OCI-LY7 (cell line): Measurements from ENCODE around the gene IRGC. TPM values are rescaled to one million over a fixed set of nuclear protein-coding genes. Genes with fewer than 3 reads are reported as not detected.

ENCODE experiments used
- BruUV-seq: library from RNA; stranded (reverse); fragments of 400-500 nt; replicated peaks from 2 replicates; lab custom pipeline; 2021; lab: Mats Ljungman, UMichigan
- CTCF ChIA-PET: fragments of 300-600 bp; sonication (Branson Sonifier 250); formaldehyde crosslinking; loops from one replicate; lab custom pipeline; 2022; ENCODE audit warnings: antibody characterized with exemption; ENCODE audit not compliant: unreplicated experiment; lab: Charles Lee
- POLR2A ChIA-PET: fragments of 300-600 bp; sonication (Branson Sonifier 250); formaldehyde crosslinking; loops from one replicate; lab custom pipeline; 2022; ENCODE audit warnings: antibody characterized with exemption; lab: Charles Lee
- DNase-seq: peaks from one replicate; pipeline ENCODE4 v3.0.0-alpha.2; 2015; ENCODE audit warnings: low spot score
- H2AFZ ChIP-seq: fragments of 200-600 bp; sonication (generic), shearing (Covaris generic); 2 replicates; pipeline ENCODE4 v1.6.1; 2014; ENCODE audit warnings: mild to moderate bottlenecking, antibody characterized with exemption, low read length, moderate library complexity
- H3K27ac ChIP-seq: fragments of 200-600 bp; sonication (generic); 2 replicates; pipeline ENCODE4 v1.5.1; 2014; ENCODE audit warnings: mixed run types, low read depth, mild to moderate bottlenecking, moderate library complexity, low read length, inconsistent platforms; ENCODE audit not compliant: poor library complexity, severe bottlenecking
- H3K36me3 ChIP-seq: fragments of 200-600 bp; sonication (generic); 2 replicates; pipeline ENCODE4 v1.6.1; 2014; ENCODE audit warnings: mild to moderate bottlenecking, antibody characterized with exemption, low read length, moderate library complexity, mixed read lengths; ENCODE audit not compliant: insufficient read depth
- H3K4me1 ChIP-seq: fragments of 200-600 bp; sonication (generic); 2 replicates; pipeline ENCODE4 v1.5.1; 2014; ENCODE audit warnings: mild to moderate bottlenecking, low read length; ENCODE audit not compliant: insufficient read depth, poor library complexity, severe bottlenecking
- H3K4me2 ChIP-seq: fragments of 200-600 bp; sonication (generic); 2 replicates; pipeline ENCODE4 v1.6.1; 2014; ENCODE audit warnings: mild to moderate bottlenecking, low read length
- H3K4me3 ChIP-seq: fragments of 200-600 bp; sonication (generic); 2 replicates; pipeline ENCODE4 v1.5.1; 2014; ENCODE audit warnings: mild to moderate bottlenecking, low read depth, low read length; ENCODE audit not compliant: poor library complexity, severe bottlenecking
- H3K79me2 ChIP-seq: fragments of 200-600 bp; sonication (generic); 2 replicates; pipeline ENCODE4 v1.6.1; 2016; ENCODE audit warnings: low read depth, mild to moderate bottlenecking, low read length, moderate library complexity, mixed read lengths; ENCODE audit not compliant: insufficient read depth
- H3K9me2 ChIP-seq: fragments of 200-600 bp; sonication (generic); 2 replicates; pipeline ENCODE4 v1.6.1; 2016; ENCODE audit warnings: mild to moderate bottlenecking, low read length, mixed read lengths; ENCODE audit not compliant: insufficient read depth
- H3K9me3 ChIP-seq: fragments of 200-600 bp; sonication (generic); 2 replicates; pipeline ENCODE4 v1.6.1; 2014; ENCODE audit warnings: mild to moderate bottlenecking, mixed run types, low read length, mixed read lengths
- H4K20me1 ChIP-seq: fragments of 200-600 bp; sonication (generic); 2 replicates; pipeline ENCODE4 v1.6.1; 2014; ENCODE audit warnings: mild to moderate bottlenecking, antibody characterized with exemption, low read length, moderate library complexity, mixed read lengths; ENCODE audit not compliant: insufficient read depth
- EZH2phosphoT487 ChIP-seq: fragments of 200-600 bp; sonication (generic); IDR thresholded peaks from 2 replicates; pipeline ENCODE4 v1.6.1; 2018; ENCODE audit warnings: low read depth, borderline replicate concordance, mild to moderate bottlenecking, mixed run types, antibody characterized with exemption, low read length, moderate library complexity, mixed read lengths
- intact Hi-C: fragments of 100-400 bp; cut with micrococcal nuclease; formaldehyde crosslinking; loops from one replicate; pipeline ENCODE4 v1.10.0; 2022; ENCODE audit not compliant: unreplicated experiment
- total RNA-seq, 2 experiments: library from RNA; depleted of rRNA in 1 of 2; stranded (reverse); fragments of >200 nt in 1 of 2; shearing (Covaris generic) in 1 of 2; gene quantifications; 2 replicates each; pipeline ENCODE4 v1.2.3, GENCODE V29; 2014 to 2022
- TF ChIP-seq, protein P1 (sequence below): fragments of 200-600 bp; sonication (generic); conservative IDR thresholded peaks from 2 replicates; pipeline ENCODE4 v1.5.1; 2014; ENCODE audit warnings: mild to moderate bottlenecking, antibody characterized with exemption, low read length, moderate library complexity, mixed read lengths

IRGC gene
- total RNA-seq, 2 experiments from 2014 or later, result not detected

- Histone ChIP-seq H4K20me1 (no peaks in the 10 kb centered on the region), H3K4me1 (peaks cover 54% of the 10 kb centered on the region), H3K9me3 (no peaks in the 10 kb centered on the region), H3K9me2 (no peaks in the 10 kb centered on the region), H3K4me2 (no peak overlapping the region), H3K36me3 (peaks cover 87% of the 10 kb centered on the region), H2AFZ (no peak overlapping the region), H3K27ac (peak overlapping the region; percentile 96), H3K79me2 (no peaks in the 10 kb centered on the region), H3K4me3 (no peak overlapping the region)
- POLR2A ChIA-PET, result interaction anchor here (1.1 to 6.7 kb wide), 2 partner anchors 8 to 10 kb away, joined by 3 to 49 read pairs; partner anchors contain the start of gene KCNN4
- no peak for DNase-seq
- no peak for TF ChIP-seq EZH2phosphoT487
- TF ChIP-seq, protein P1, sequence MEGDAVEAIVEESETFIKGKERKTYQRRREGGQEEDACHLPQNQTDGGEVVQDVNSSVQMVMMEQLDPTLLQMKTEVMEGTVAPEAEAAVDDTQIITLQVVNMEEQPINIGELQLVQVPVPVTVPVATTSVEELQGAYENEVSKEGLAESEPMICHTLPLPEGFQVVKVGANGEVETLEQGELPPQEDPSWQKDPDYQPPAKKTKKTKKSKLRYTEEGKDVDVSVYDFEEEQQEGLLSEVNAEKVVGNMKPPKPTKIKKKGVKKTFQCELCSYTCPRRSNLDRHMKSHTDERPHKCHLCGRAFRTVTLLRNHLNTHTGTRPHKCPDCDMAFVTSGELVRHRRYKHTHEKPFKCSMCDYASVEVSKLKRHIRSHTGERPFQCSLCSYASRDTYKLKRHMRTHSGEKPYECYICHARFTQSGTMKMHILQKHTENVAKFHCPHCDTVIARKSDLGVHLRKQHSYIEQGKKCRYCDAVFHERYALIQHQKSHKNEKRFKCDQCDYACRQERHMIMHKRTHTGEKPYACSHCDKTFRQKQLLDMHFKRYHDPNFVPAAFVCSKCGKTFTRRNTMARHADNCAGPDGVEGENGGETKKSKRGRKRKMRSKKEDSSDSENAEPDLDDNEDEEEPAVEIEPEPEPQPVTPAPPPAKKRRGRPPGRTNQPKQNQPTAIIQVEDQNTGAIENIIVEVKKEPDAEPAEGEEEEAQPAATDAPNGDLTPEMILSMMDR, result no peak
- intact Hi-C loops, result no loop called here
- no TSS peak for BruUV-seq
- CTCF ChIA-PET, result interaction anchor here (0.7 kb wide), 1 partner anchor 8 kb away, joined by 3 read pairs; no protein-coding TSS in a partner anchor
These were observed 52.6 kb downstream of the IRGC start for GRCh38 chr19:43768273-43769050.

- no TSS peak for BruUV-seq
- no peak overlapping the region for H3K4me2 ChIP-seq
- H3K79me2 ChIP-seq, result no peaks in the 10 kb centered on the region
- H3K9me3 ChIP-seq, result no peaks in the 10 kb centered on the region
- no peak overlapping the region for H3K4me3 ChIP-seq
- CTCF ChIA-PET, result interaction anchor here (0.7 kb wide), 1 partner anchor 7 kb away, joined by 3 read pairs; no protein-coding TSS in a partner anchor
- no peak overlapping the region for H3K27ac ChIP-seq
- peaks cover 49% of the 10 kb centered on the region for H3K4me1 ChIP-seq
- H4K20me1 ChIP-seq, result no peaks in the 10 kb centered on the region
- POLR2A ChIA-PET, result interaction anchor here (1.1 kb wide), 1 partner anchor 8 kb away, joined by 3 read pairs; no protein-coding TSS in a partner anchor
- DNase-seq, result no peak
- intact Hi-C loops, result no loop called here
- no peak overlapping the region for H2AFZ ChIP-seq
- TF ChIP-seq, protein P1, result no peak
- TF ChIP-seq EZH2phosphoT487, result no peak
- H3K36me3 ChIP-seq, result peaks cover 92% of the 10 kb centered on the region
- H3K9me2 ChIP-seq, result no peaks in the 10 kb centered on the region
These were observed 53.4 kb downstream of the IRGC start for GRCh38 chr19:43769256-43769655.

Other genes starting within 250 kb of the IRGC start
- gene PHLDB3, start 211.3 kb upstream of the IRGC start, total RNA-seq (2014; rRNA removed; shearing (Covaris generic)), result 12.9 and 20.6 TPM in 2 replicates
- 6.0 and 9.9 TPM in 2 replicates for gene PHLDB3, start 211.3 kb upstream of the IRGC start, total RNA-seq (2022)
- 1.7 and 5.7 TPM in 2 replicates for gene ETHE1, start 188.9 kb upstream of the IRGC start, total RNA-seq (2014; rRNA removed; shearing (Covaris generic))
- 6.2 and 6.4 TPM in 2 replicates for gene ETHE1, start 188.9 kb upstream of the IRGC start, total RNA-seq (2022)
- not detected in 2 replicates for gene ZNF575, start 182.9 kb upstream of the IRGC start, total RNA-seq (2014; rRNA removed; shearing (Covaris generic))
- 2.0 and 2.7 TPM in 2 replicates for gene ZNF575, start 182.9 kb upstream of the IRGC start, total RNA-seq (2022)
- gene XRCC1, start 140.5 kb upstream of the IRGC start, total RNA-seq (2014; rRNA removed; shearing (Covaris generic)), result 28.7 and 35.9 TPM in 2 replicates
- gene XRCC1, start 140.5 kb upstream of the IRGC start, total RNA-seq (2022), result 27.2 and 33.7 TPM in 2 replicates
- gene PINLYP, start 140.3 kb upstream of the IRGC start, total RNA-seq (2014; rRNA removed; shearing (Covaris generic)), result 4.9 and 11.5 TPM in 2 replicates
- gene PINLYP, start 140.3 kb upstream of the IRGC start, total RNA-seq (2022), result 0.40 and 0.81 TPM in 2 replicates
- gene IRGQ, start 119.9 kb upstream of the IRGC start, total RNA-seq (2014; rRNA removed; shearing (Covaris generic)), result 6.4 and 23.0 TPM in 2 replicates
- gene IRGQ, start 119.9 kb upstream of the IRGC start, total RNA-seq (2022), result 15.1 and 15.3 TPM in 2 replicates
- 11.6 and 20.2 TPM in 2 replicates for gene ZNF576, start 119.5 kb upstream of the IRGC start, total RNA-seq (2014; rRNA removed; shearing (Covaris generic))
- 14.5 and 17.8 TPM in 2 replicates for gene ZNF576, start 119.5 kb upstream of the IRGC start, total RNA-seq (2022)
- gene SRRM5, start 104.0 kb upstream of the IRGC start, total RNA-seq (2014; rRNA removed; shearing (Covaris generic)), result 0.36 and 0.73 TPM in 2 replicates
- 0.61 and 0.85 TPM in 2 replicates for gene SRRM5, start 104.0 kb upstream of the IRGC start, total RNA-seq (2022)
- 91.1 and 98.1 TPM in 2 replicates for gene ZNF428, start 96.4 kb upstream of the IRGC start, total RNA-seq (2014; rRNA removed; shearing (Covaris generic))
- gene ZNF428, start 96.4 kb upstream of the IRGC start, total RNA-seq (2022), result 28.5 and 31.0 TPM in 2 replicates
- gene CADM4, start 76.2 kb upstream of the IRGC start, total RNA-seq (2014; rRNA removed; shearing (Covaris generic)), result 0.05 TPM in 1 of 2 replicates, not detected in the other
- not detected in 2 replicates for gene CADM4, start 76.2 kb upstream of the IRGC start, total RNA-seq (2022)
- 0.41 TPM in 1 of 2 replicates, not detected in the other for gene PLAUR, start 45.9 kb upstream of the IRGC start, total RNA-seq (2014; rRNA removed; shearing (Covaris generic))
- 0.57 and 0.76 TPM in 2 replicates for gene PLAUR, start 45.9 kb upstream of the IRGC start, total RNA-seq (2022)
- gene SMG9, start 38.9 kb downstream of the IRGC start, total RNA-seq (2014; rRNA removed; shearing (Covaris generic)), result 49.1 and 65.6 TPM in 2 replicates
- 75.5 and 83.1 TPM in 2 replicates for gene SMG9, start 38.9 kb downstream of the IRGC start, total RNA-seq (2022)
- 31.3 and 39.7 TPM in 2 replicates for gene KCNN4, start 64.9 kb downstream of the IRGC start, total RNA-seq (2014; rRNA removed; shearing (Covaris generic))
- 39.3 and 40.0 TPM in 2 replicates for gene KCNN4, start 64.9 kb downstream of the IRGC start, total RNA-seq (2022)
- gene LYPD5, start 86.4 kb downstream of the IRGC start, total RNA-seq (2014; rRNA removed; shearing (Covaris generic)), result not detected in 2 replicates
- gene LYPD5, start 86.4 kb downstream of the IRGC start, total RNA-seq (2022), result not detected in 2 replicates
- gene ZNF283, start 111.2 kb downstream of the IRGC start, total RNA-seq (2014; rRNA removed; shearing (Covaris generic)), result 4.3 and 4.8 TPM in 2 replicates
- 1.9 and 2.8 TPM in 2 replicates for gene ZNF283, start 111.2 kb downstream of the IRGC start, total RNA-seq (2022)
- not detected in 2 replicates for gene ZNF404, start 167.9 kb downstream of the IRGC start, total RNA-seq (2014; rRNA removed; shearing (Covaris generic))
- not detected in 2 replicates for gene ZNF404, start 167.9 kb downstream of the IRGC start, total RNA-seq (2022)
- 14.5 and 15.3 TPM in 2 replicates for gene ZNF45, start 219.2 kb downstream of the IRGC start, total RNA-seq (2014; rRNA removed; shearing (Covaris generic))
- gene ZNF45, start 219.2 kb downstream of the IRGC start, total RNA-seq (2022), result 9.7 and 12.7 TPM in 2 replicates
- 0.21 and 0.28 TPM in 2 replicates for gene ZNF221, start 235.2 kb downstream of the IRGC start, total RNA-seq (2014; rRNA removed; shearing (Covaris generic))
- gene ZNF221, start 235.2 kb downstream of the IRGC start, total RNA-seq (2022), result not detected in 2 replicates